GM13977 (cell line): ENCODE data around the gene ELP6.

ENCODE experiments used
- DNase-seq: peaks from one replicate; pipeline ENCODE4 v3.0.0; 2012; ENCODE audit warnings: low spot score
- CTCF ChIP-seq: IDR thresholded peaks from 2 replicates; pipeline ENCODE4 v1.5.1; 2012; ENCODE audit warnings: mild to moderate bottlenecking, control low read depth; ENCODE audit not compliant: insufficient read depth; ENCODE audit errors: extremely low read depth, missing control alignments
- in situ Hi-C: fragments of 300-500 bp; cut with MboI; formaldehyde crosslinking; loops from one replicate; pipeline ENCODE4 v1.12.0; 2022; ENCODE audit warnings: low sequenced_read_pairs, low pct_unique_long_range_greater_than_20kb, mixed read lengths, inconsistent platforms; ENCODE audit not compliant: unreplicated experiment

The ELP6 gene

GRCh38 chr3:47479826-47480160, 33.7 kb downstream of the ELP6 start:
- in situ Hi-C loops: loop anchor here (10.0 kb wide), 1 partner anchor 55 kb away; no protein-coding TSS in a partner anchor
- DNase-seq: no peak
- TF ChIP-seq CTCF: no peak

GRCh38 chr3:47478022-47478421, 35.5 kb downstream of the ELP6 start:
- no peak for DNase-seq
- no peak for TF ChIP-seq CTCF
- in situ Hi-C loops: loop anchor here (10.0 kb wide), 1 partner anchor 53 kb away; no protein-coding TSS in a partner anchor

- DNase-seq: no peak
- in situ Hi-C loops: loop anchor here (10.0 kb wide), 1 partner anchor 52 kb away; no protein-coding TSS in a partner anchor
- no peak for TF ChIP-seq CTCF
Observed at GRCh38 chr3:47476644-47477199, 36.8 kb downstream of the ELP6 start.

GRCh38 chr3:47476330-47476626, 37.2 kb downstream of the ELP6 start:
- no peak for DNase-seq
- in situ Hi-C loops: loop anchor here (10.0 kb wide), 1 partner anchor 51 kb away; no protein-coding TSS in a partner anchor
- TF ChIP-seq CTCF: no peak

GRCh38 chr3:47475570-47476329, 37.8 kb downstream of the ELP6 start, which contains the start of gene SCAP:
Gene SCAP, minus strand, starts transcription at chr3:47475941. Its CDS starts 32,948 bp downstream, at chr3:47442993.
- peak; percentile 90 for TF ChIP-seq CTCF

GRCh38 chr3:47475029-47475569, 38.4 kb downstream of the ELP6 start:
- DNase-seq: no peak
- TF ChIP-seq CTCF: no peak
- in situ Hi-C loops: loop anchor here (10.0 kb wide), 1 partner anchor 50 kb away; no protein-coding TSS in a partner anchor

More at GRCh38 chr3:47475570-47476329, 37.8 kb downstream of the ELP6 start, which contains the start of gene SCAP:
- DNase-seq: peak; percentile 96
- in situ Hi-C loops: loop anchor here (10.0 kb wide), 1 partner anchor 51 kb away; no protein-coding TSS in a partner anchor
